ENCODE results near the gene WDR33.

GRCh38 chr2:127688405-127688804 is 122.6 kb downstream of the WDR33 start:
- no peak for TF ChIP-seq POLR2A (IDR thresholded peaks at IDR 0.05; ENCODE audit: low read depth, low read length)
- TF ChIP-seq CTCF (IDR thresholded peaks at IDR 0.05; ENCODE audit: extremely low read depth in 1 of 2, insufficient read depth in 1 of 2, low read depth in 1 of 2, low read length in 2 of 2) = no peak

Measured in endothelial cell of umbilical vein (primary cell).